HepG2 (cell line): ENCODE data around the gene GOLGA7B. TPM values are rescaled to one million over a fixed set of nuclear protein-coding genes. Genes with fewer than 3 reads are reported as not detected.
A peak's percentile ranks its signal among the peaks of the same experiment; 100 is the strongest.

ENCODE experiments used
- ATAC-seq: fragments of 200-7000 bp; cut with Tn5 transposase; 3 replicates; pipeline ENCODE4 v1.9.1; 2020; ENCODE audit warnings: mild to moderate bottlenecking, moderate library complexity
- BruUV-seq: library from RNA; stranded (reverse); fragments of 400-500 nt; replicated peaks from 2 replicates; lab custom pipeline; 2021; lab: Mats Ljungman, UMichigan
- CTCF ChIA-PET: fragments of 300-600 bp; formaldehyde crosslinking; extraction: SDS; loops from one replicate; lab custom pipeline; 2021; ENCODE audit warnings: low total read pairs, inconsistent platforms, low intra/inter-chr PET ratio; lab: Yijun Ruan, JAX
- POLR2A ChIA-PET: fragments of 350-600 bp; sonication (Branson Sonifier 250); formaldehyde crosslinking; loops from one replicate; lab custom pipeline; 2020; ENCODE audit warnings: antibody characterized with exemption, inconsistent platforms; lab: Yijun Ruan, JAX
- DNase-seq: peaks from one replicate; pipeline ENCODE4 v3.0.0-alpha.2; 2015; ENCODE audit warnings: low spot score
- FAIRE-seq: peaks from 3 replicates; lab custom pipeline; 2011; peaks lifted over from hg19 to GRCh38; lab: Jason Lieb, UNC
- H2AFZ ChIP-seq: one replicate; pipeline ENCODE4 v1.6.1; 2011; ENCODE audit warnings: low read length, inconsistent platforms
- H3K27ac ChIP-seq: fragments of 300-600 bp; 3 replicates; pipeline ENCODE4 v1.8.0; 2011; ENCODE audit warnings: mixed run types, mild to moderate bottlenecking, mixed read lengths, low read length, inconsistent platforms; ENCODE audit not compliant: insufficient read depth; ENCODE audit errors: extremely low read length
- H3K27me3 ChIP-seq, 2 experiments: fragments of 200-600 bp in 1 of 2; 2 replicates in 1 of 2; 3 replicates in 1 of 2; pipeline versions ENCODE4 v1.6.0 to v1.8.0; 2011; ENCODE audit warnings: low read length in 2 of 2, mild to moderate bottlenecking in 2 of 2, moderate library complexity in 2 of 2, inconsistent platforms in 1 of 2; ENCODE audit not compliant: insufficient read depth in 2 of 2, control insufficient read depth in 1 of 2
- H3K36me3 ChIP-seq, 2 experiments: fragments of 200-600 bp in 1 of 2; replicated peaks in 1 of 2; 2 replicates in 1 of 2; 3 replicates in 1 of 2; pipeline versions ENCODE4 v1.5.1 to v1.8.0; 2011; ENCODE audit warnings: low read length in 2 of 2, inconsistent platforms in 1 of 2; ENCODE audit not compliant: insufficient read depth in 2 of 2, control insufficient read depth in 1 of 2
- H3K4me1 ChIP-seq: 2 replicates; pipeline ENCODE4 v1.5.1; 2012; ENCODE audit warnings: low read length, inconsistent platforms; ENCODE audit not compliant: insufficient read depth
- H3K4me2 ChIP-seq: 2 replicates; pipeline ENCODE4 v1.6.0; 2011; ENCODE audit warnings: low read depth, low read length, inconsistent platforms
- H3K4me3 ChIP-seq, 3 experiments: fragments of 200-600 bp in 1 of 3; sonication (generic), shearing (Covaris generic) in 1 of 3; replicated peaks in 1 of 3; 2 replicates each; pipeline ENCODE4 v1.5.1; 2011 to 2016; ENCODE audit warnings: low read length in 3 of 3, inconsistent platforms in 2 of 3, low read depth in 2 of 3, mild to moderate bottlenecking in 2 of 3, control low read depth in 1 of 3, mixed read lengths in 1 of 3; ENCODE audit not compliant: insufficient read depth in 1 of 3
- H3K79me2 ChIP-seq: one replicate; pipeline ENCODE4 v1.6.1; 2011; ENCODE audit warnings: low read length, inconsistent platforms; ENCODE audit not compliant: insufficient read depth
- H3K9ac ChIP-seq: 2 replicates; pipeline ENCODE4 v1.6.0; 2011; ENCODE audit warnings: mild to moderate bottlenecking, low read depth, low read length, inconsistent platforms; ENCODE audit not compliant: insufficient read depth
- H3K9me3 ChIP-seq: 2 replicates; pipeline ENCODE4 v1.5.1; 2012; ENCODE audit warnings: mild to moderate bottlenecking, low read length
- H4K20me1 ChIP-seq: 2 replicates; pipeline ENCODE4 v1.6.0; 2011; ENCODE audit warnings: inconsistent platforms, mild to moderate bottlenecking, low read length, moderate library complexity; ENCODE audit not compliant: insufficient read depth
- EP300 ChIP-seq, 3 experiments: sonication (generic) in 1 of 3; formaldehyde crosslinking in 1 of 3; IDR thresholded peaks; 2 replicates each; pipeline versions ENCODE4 v1.5.1 to v1.6.1; 2011 to 2020; ENCODE audit warnings: low read depth in 2 of 3, low read length in 2 of 3, borderline replicate concordance in 1 of 3, improper control_type of control experiment in 1 of 3, mild to moderate bottlenecking in 1 of 3, missing genetic modification reagents in 1 of 3, moderate library complexity in 1 of 3
- FIP1L1 ChIP-seq: fragments of 200-400 bp; formaldehyde crosslinking; IDR thresholded peaks from 2 replicates; pipeline ENCODE4 v1.6.1; 2018; ENCODE audit warnings: low read depth, mild to moderate bottlenecking, low read length, moderate library complexity, borderline replicate concordance; ENCODE audit not compliant: insufficient read depth
- IKZF4 ChIP-seq: sonication (generic); formaldehyde crosslinking; IDR thresholded peaks from 2 replicates; pipeline ENCODE4 v1.5.1; 2020; ENCODE audit warnings: borderline replicate concordance, mild to moderate bottlenecking, low read depth, missing genetic modification reagents; ENCODE audit errors: not compliant biosample characterization
- PITX1 ChIP-seq: sonication (generic); formaldehyde crosslinking; IDR thresholded peaks from 2 replicates; pipeline ENCODE4 v1.5.1; 2020; ENCODE audit warnings: mild to moderate bottlenecking, missing genetic modification reagents
- RELA ChIP-seq: sonication (generic); formaldehyde crosslinking; IDR thresholded peaks from 2 replicates; pipeline ENCODE4 v1.4.0; 2020; ENCODE audit warnings: missing genetic modification reagents
- RFX3 ChIP-seq: IDR thresholded peaks from 2 replicates; pipeline ENCODE4 v1.6.1; 2016; ENCODE audit warnings: missing biosample characterization, missing genetic modification reagents
- TIGD3 ChIP-seq: sonication (generic); formaldehyde crosslinking; IDR thresholded peaks from 2 replicates; pipeline ENCODE4 v1.5.1; 2020; ENCODE audit warnings: mild to moderate bottlenecking, missing genetic modification reagents, borderline replicate concordance
- TRIM22 ChIP-seq: fragments of 450-650 bp; IDR thresholded peaks from 2 replicates; pipeline ENCODE4 v1.6.1; 2017
- ZNF343 ChIP-seq: sonication (generic); formaldehyde crosslinking; IDR thresholded peaks from 2 replicates; pipeline ENCODE4 v1.4.0; 2020; ENCODE audit warnings: mild to moderate bottlenecking, missing genetic modification reagents
- ZNF747 ChIP-seq: sonication (generic); formaldehyde crosslinking; IDR thresholded peaks from 2 replicates; pipeline ENCODE4 v1.8.1; 2023; ENCODE audit warnings: missing genetic modification reagents, mild to moderate bottlenecking, borderline replicate concordance
- ZNF768 ChIP-seq: sonication (generic); formaldehyde crosslinking; IDR thresholded peaks from 2 replicates; pipeline ENCODE4 v1.4.0; 2020; ENCODE audit warnings: missing genetic modification reagents
- WGBS: methylation state at CpG from one replicate; pipeline ENCODE4 v1.1.6; 2017; ENCODE audit warnings: low lambda C conversion rate; 5-methylcytosine and 5-hydroxymethylcytosine counted together
- in situ Hi-C: cut with HindIII; loops from 2 replicates; pipeline ENCODE4 v1.10.0; 2017; ENCODE audit warnings: low pct_unique_long_range_greater_than_20kb; ENCODE audit not compliant: extremely low pct_ligation_motif_present
- intact Hi-C: fragments of 100-400 bp; cut with micrococcal nuclease; formaldehyde crosslinking; loops from one replicate; pipeline ENCODE4 v1.10.0; 2022; ENCODE audit not compliant: unreplicated experiment
- polyA plus RNA-seq, 8 experiments: library from polyadenylated mRNA; depleted of rRNA in 3 of 8; stranded (reverse) in 7 of 8; unstranded in 1 of 8; fragments of >200 nt; fragmentation: Illumina TruSeq in 4 of 8; extraction: Trizol in 4 of 8; gene quantifications; 2 replicates each; pipeline versions ENCODE4 v1.2.1 to v1.2.3, GENCODE V29; 2011 to 2016; ENCODE audit warnings: low read depth in 4 of 8, missing spikeins in 1 of 8, mixed read lengths in 1 of 8; ENCODE audit not compliant: insufficient read depth in 1 of 8
- total RNA-seq, 5 experiments: library from RNA; depleted of rRNA; stranded (reverse); fragments of >200 nt; fragmentation: Illumina TruSeq; extraction: Trizol; gene quantifications; 2 replicates each; pipeline ENCODE4 v1.2.3, GENCODE V29; 2016; ENCODE audit warnings: low read depth in 1 of 5

GOLGA7B gene
- total and polyA plus RNA-seq, 2 of the 13 experiments (the other 11 are each of a cell fraction or from before 2014, with no cell fraction given), result not detected

GRCh38 chr10:97868134-97868685 is 18.6 kb downstream of the GOLGA7B start:
- Histone ChIP-seq H3K27ac (no peak overlapping the region), H3K9ac (no peak overlapping the region), H3K79me2 (no peaks in the 10 kb centered on the region), H4K20me1 (no peaks in the 10 kb centered on the region), H3K36me3 (no peaks in the 10 kb centered on the region), H3K4me1 (peaks cover 14% of the 10 kb centered on the region), H2AFZ (no peak overlapping the region), H3K9me3 (no peaks in the 10 kb centered on the region), H3K27me3 (peaks cover 15 to 83% of the 10 kb centered on the region in 2 experiments), H3K4me3 (no peak overlapping the region), H3K4me2 (no peak overlapping the region)
- WGBS, result 0% methylated on average over 1 of the region's 4 CpGs
- in situ Hi-C loops, result loop anchor here (5.0 kb wide), 2 partner anchors 76 to 111 kb away; no protein-coding TSS in a partner anchor
- POLR2A ChIA-PET, result no interaction called here
- TF ChIP-seq IKZF4 (CRISPR knock-in tag), result no peak
- TF ChIP-seq RELA (CRISPR knock-in tag), result no peak
- peak; percentile 86 for TF ChIP-seq ZNF768
- no peak for DNase-seq
- no TSS peak for BruUV-seq
- no peak for FAIRE-seq
- intact Hi-C loops, result no loop called here
- ATAC-seq, result peak; percentile 14; the same call in 1 of the 3 replicates
- CTCF ChIA-PET, result interaction anchor here (1.4 to 3.1 kb wide), 3 partner anchors 76 to 109 kb away, joined by 3 to 25 read pairs (median 24); no protein-coding TSS in a partner anchor

- POLR2A ChIA-PET, result interaction anchor here (0.9 kb wide), 1 partner anchor 107 kb away, joined by 4 read pairs; no protein-coding TSS in a partner anchor
- BruUV-seq, result no TSS peak
- TF ChIP-seq ZNF343 (CRISPR knock-in tag) (no peak), ZNF747 (CRISPR knock-in tag) (no peak), RFX3 (CRISPR knock-in tag) (no peak), TIGD3 (no peak), EP300 (IDR thresholded peaks at IDR 0.05; ENCODE audit: low read depth in 2 of 2, low read length in 2 of 2) (no peak), EP300 (CRISPR knock-in tag; IDR thresholded peaks at IDR 0.05; ENCODE audit: borderline replicate concordance) (no peak), TRIM22 (no peak), PITX1 (no peak), FIP1L1 (no peak)
These were observed 19.7 kb downstream of the GOLGA7B start for GRCh38 chr10:97869091-97870042.

More at GRCh38 chr10:97869091-97870042, 19.7 kb downstream of the GOLGA7B start:
- intact Hi-C loops (loop anchor here (1.0 kb wide), 1 partner anchor 77 kb away; no protein-coding TSS in a partner anchor), in situ Hi-C loops (loop anchor here (5.0 kb wide), 2 partner anchors 77 to 112 kb away; no protein-coding TSS in a partner anchor)
- H3K79me2 ChIP-seq, result no peaks in the 10 kb centered on the region
- no peaks in the 10 kb centered on the region for H3K36me3 ChIP-seq
- H3K27me3 ChIP-seq, result peaks cover 11 to 79% of the 10 kb centered on the region in 2 experiments
- peak; percentile 84 for FAIRE-seq
- peak overlapping the region in 1 of 3 experiments; percentile 37; a peak in 1 of 6 replicates for H3K4me3 ChIP-seq
- ATAC-seq, result peak; percentile 99
- DNase-seq, result peak; percentile 79
- no peak overlapping the region for H3K27ac ChIP-seq
- CTCF ChIA-PET, result interaction anchor here (1.4 to 3.1 kb wide), 3 partner anchors 77 to 110 kb away, joined by 3 to 25 read pairs (median 24); no protein-coding TSS in a partner anchor
- H3K4me1 ChIP-seq, result peaks cover 14% of the 10 kb centered on the region
- H3K4me2 ChIP-seq, result peak overlapping the region; percentile 50
- H3K9ac ChIP-seq, result no peak overlapping the region; the same call in 1 of the 2 replicates
- no peaks in the 10 kb centered on the region for H4K20me1 ChIP-seq
- H3K9me3 ChIP-seq, result no peaks in the 10 kb centered on the region
- 10% methylated on average over 6 of the region's 19 CpGs for WGBS
- H2AFZ ChIP-seq, result no peak overlapping the region
